ENCODE data around the gene RNF141. TPM values are rescaled to one million over a fixed set of nuclear protein-coding genes. Genes with fewer than 3 reads are reported as not detected.

Gene RNF141, protein sequence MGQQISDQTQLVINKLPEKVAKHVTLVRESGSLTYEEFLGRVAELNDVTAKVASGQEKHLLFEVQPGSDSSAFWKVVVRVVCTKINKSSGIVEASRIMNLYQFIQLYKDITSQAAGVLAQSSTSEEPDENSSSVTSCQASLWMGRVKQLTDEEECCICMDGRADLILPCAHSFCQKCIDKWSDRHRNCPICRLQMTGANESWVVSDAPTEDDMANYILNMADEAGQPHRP
- 58.3 and 63.9 TPM in 2 replicates for total RNA-seq

DNA sequence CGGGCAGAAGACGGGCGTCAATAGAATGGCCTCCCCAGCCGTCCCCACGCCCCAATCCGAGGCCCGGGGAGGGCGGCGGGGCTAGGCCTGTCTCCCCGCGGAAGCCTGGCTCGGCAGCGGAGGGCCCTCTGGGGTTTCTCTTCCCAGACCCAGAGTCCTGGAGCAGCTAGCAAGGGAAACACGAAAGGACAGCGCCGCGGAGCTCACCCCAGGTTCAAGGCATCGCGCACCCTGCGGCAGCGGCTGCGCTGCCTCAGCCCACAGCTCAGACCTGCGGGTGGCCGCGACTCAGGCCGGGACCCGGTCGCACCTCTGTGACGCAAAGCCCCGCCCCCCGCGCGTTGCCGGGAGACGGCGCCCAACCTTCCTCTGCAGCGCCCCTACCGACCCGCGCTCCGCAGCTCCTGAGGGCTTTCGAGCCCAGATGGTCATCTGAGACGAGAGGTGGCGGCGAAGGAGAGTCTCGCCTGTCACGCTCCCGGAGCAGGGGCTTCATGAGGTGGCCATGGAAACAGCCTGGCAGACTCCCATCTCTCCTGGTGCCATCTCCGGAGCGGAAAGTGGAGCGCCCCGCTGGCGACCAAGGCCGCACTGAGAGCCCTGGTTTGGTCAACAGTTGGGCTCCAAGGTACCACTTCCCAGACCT is at the start of gene RNF141:
TSS of gene RNF141 (minus strand) at position 273 of the 646 bp plus-strand sequence. CDS start 7,029 bp downstream, outside the sequence.

DNA sequence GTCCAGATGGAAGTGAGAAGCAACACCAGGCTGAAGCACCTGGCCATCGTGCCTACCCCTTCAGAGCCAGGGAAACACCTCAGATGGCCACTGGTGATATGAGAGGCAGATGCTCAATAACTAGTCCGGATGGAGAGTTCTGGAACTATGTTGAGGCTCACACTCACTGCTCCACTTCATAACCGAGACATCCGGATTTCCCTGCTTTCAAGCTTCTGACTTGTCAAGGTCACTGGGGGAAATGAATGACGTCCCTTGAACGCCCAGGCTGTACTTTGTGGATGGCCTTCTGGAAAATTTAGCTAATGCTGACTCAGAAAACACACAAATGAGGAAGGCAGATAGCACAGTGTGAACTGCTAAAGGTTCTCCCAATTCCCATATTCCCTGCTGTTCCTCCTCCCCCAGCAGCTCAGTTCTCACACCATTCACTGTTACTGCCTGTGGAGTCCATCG is 27.5 kb upstream of the RNF141 start, which contains the start of gene LYVE1:
TSS of gene LYVE1 (minus strand) at position 180 of the 456 bp plus-strand sequence. CDS start at position 47, 133 bp downstream.

Other genes starting within 250 kb of the RNF141 start
- gene SBF2, start 247.0 kb downstream of the RNF141 start, total RNA-seq, result 24.8 and 43.3 TPM in 2 replicates
- gene ADM, start 236.1 kb downstream of the RNF141 start, total RNA-seq, result 127 and 799 TPM in 2 replicates
- 8.2 and 8.3 TPM in 2 replicates for gene AMPD3, start 85.9 kb downstream of the RNF141 start, total RNA-seq
- gene LYVE1, start 27.5 kb upstream of the RNF141 start, total RNA-seq, result 0.24 TPM in 1 of 2 replicates, not detected in the other
- 0.24 TPM in 1 of 2 replicates, not detected in the other for gene IRAG1, start 152.6 kb upstream of the RNF141 start, total RNA-seq
- gene CTR9, start 210.1 kb upstream of the RNF141 start, total RNA-seq, result 20.7 and 21.5 TPM in 2 replicates

Measured in tracheal epithelial cell (primary cell).